K562 (cell line): ENCODE measurements around the gene GRIK2. TPM values are rescaled to one million over a fixed set of nuclear protein-coding genes. Genes with fewer than 3 reads are reported as not detected.

Experiments used
- ATAC-seq: fragments of 200-7000 bp; cut with Tn5 transposase; 3 replicates; pipeline ENCODE4 v1.9.1; 2020; ENCODE audit warnings: moderate library complexity
- BruUV-seq: library from RNA; stranded (reverse); fragments of 400-500 nt; replicated peaks from 2 replicates; lab custom pipeline; 2021; lab: Mats Ljungman, UMichigan
- CTCF ChIA-PET: fragments of 300-600 bp; formaldehyde crosslinking; extraction: SDS; loops from one replicate; lab custom pipeline; 2021; ENCODE audit warnings: low intra/inter-chr PET ratio; lab: Yijun Ruan, JAX
- POLR2A ChIA-PET: fragments of 300-600, 350-650 bp; sonication (Branson Sonifier 250); formaldehyde crosslinking; extraction: SDS; loops from one replicate; lab custom pipeline; 2021; ENCODE audit warnings: antibody characterized with exemption, inconsistent platforms; lab: Yijun Ruan, JAX
- DNase-seq, 4 experiments: peaks; one replicate each; pipeline versions ENCODE4 v3.0.0 to v3.0.0-alpha.2; 2011 to 2018; ENCODE audit warnings: low spot score in 3 of 4, mixed read lengths in 3 of 4; ENCODE audit errors: extremely low read depth in 1 of 4
- FAIRE-seq: peaks from 2 replicates; lab custom pipeline; 2011; peaks lifted over from hg19 to GRCh38; lab: Jason Lieb, UNC
- H2AFZ ChIP-seq: 2 replicates; pipeline ENCODE4 v1.6.0; 2011; ENCODE audit warnings: low read depth, low read length, control low read depth, inconsistent platforms
- H3K27ac ChIP-seq: fragments of 200-600 bp; 3 replicates; pipeline ENCODE4 v1.8.0; 2011; ENCODE audit warnings: low read depth, mild to moderate bottlenecking, control low read depth, inconsistent platforms, low read length, moderate library complexity, mixed read lengths; ENCODE audit errors: extremely low read depth
- H3K27me3 ChIP-seq, 2 experiments: fragments of 300-600 bp in 1 of 2; 2 replicates in 1 of 2; 3 replicates in 1 of 2; pipeline versions ENCODE4 v1.6.0 to v1.8.0; 2011; ENCODE audit warnings: inconsistent platforms in 2 of 2, low read length in 2 of 2, mild to moderate bottlenecking in 1 of 2, mixed read lengths in 1 of 2, moderate library complexity in 1 of 2; ENCODE audit not compliant: control insufficient read depth in 2 of 2, insufficient read depth in 2 of 2
- H3K36me3 ChIP-seq: fragments of 300-600 bp; 3 replicates; pipeline ENCODE4 v1.8.0; 2011; ENCODE audit warnings: mild to moderate bottlenecking, low read length, inconsistent platforms; ENCODE audit not compliant: control insufficient read depth, insufficient read depth
- H3K4me1 ChIP-seq, 2 experiments: fragments of 200-600 bp in 1 of 2; replicated peaks in 1 of 2; 2 replicates in 1 of 2; 3 replicates in 1 of 2; pipeline versions ENCODE4 v1.5.1 to v1.8.0; 2011; ENCODE audit warnings: inconsistent platforms in 2 of 2, low read length in 2 of 2, mild to moderate bottlenecking in 1 of 2, mixed read lengths in 1 of 2, moderate library complexity in 1 of 2; ENCODE audit not compliant: control insufficient read depth in 2 of 2, insufficient read depth in 2 of 2
- H3K4me2 ChIP-seq: 2 replicates; pipeline ENCODE4 v1.6.1; 2011; ENCODE audit warnings: low read length, control low read depth, inconsistent platforms, mixed read lengths; ENCODE audit not compliant: insufficient read depth
- H3K4me3 ChIP-seq: fragments of 200-600 bp; sonication (generic), shearing (Covaris generic); 2 replicates; pipeline ENCODE4 v1.5.1; 2016; ENCODE audit warnings: control low read depth, inconsistent platforms
- H3K79me2 ChIP-seq: fragments of 200-600 bp; 3 replicates; pipeline ENCODE4 v1.8.0; 2011; ENCODE audit warnings: low read length, inconsistent platforms; ENCODE audit not compliant: control insufficient read depth, insufficient read depth
- H3K9ac ChIP-seq, 2 experiments: 2 replicates each; pipeline versions ENCODE4 v1.6.0 to v1.6.1; 2011; ENCODE audit warnings: low read depth in 2 of 2, low read length in 2 of 2, control low read depth in 1 of 2, inconsistent platforms in 1 of 2, mild to moderate bottlenecking in 1 of 2, mixed read lengths in 1 of 2; ENCODE audit not compliant: insufficient read depth in 1 of 2
- H3K9me1 ChIP-seq: one replicate; pipeline ENCODE4 v1.6.0; 2011; ENCODE audit warnings: inconsistent platforms, mild to moderate bottlenecking, low read length, moderate library complexity; ENCODE audit not compliant: control insufficient read depth, insufficient read depth
- H3K9me3 ChIP-seq: replicated peaks from 2 replicates; pipeline ENCODE4 v1.5.1; 2011; ENCODE audit warnings: low read depth, low read length, inconsistent platforms; ENCODE audit not compliant: control insufficient read depth, insufficient read depth
- H4K20me1 ChIP-seq: replicated peaks from 2 replicates; pipeline ENCODE4 v1.6.1; 2011; ENCODE audit warnings: low read length, inconsistent platforms, mixed read lengths; ENCODE audit not compliant: control insufficient read depth, insufficient read depth
- ATF2 ChIP-seq: sonication (generic); formaldehyde crosslinking; IDR thresholded peaks from 2 replicates; pipeline ENCODE4 v1.8.1; 2022; ENCODE audit warnings: missing genetic modification reagents
- CREM ChIP-seq: IDR thresholded peaks from 2 replicates; pipeline ENCODE4 v1.6.1; 2014; ENCODE audit warnings: antibody characterized with exemption, low read depth
- E2F5 ChIP-seq: sonication (generic); formaldehyde crosslinking; IDR thresholded peaks from 2 replicates; pipeline ENCODE4 v1.8.0; 2022; ENCODE audit warnings: mild to moderate bottlenecking, missing genetic modification reagents
- ELF1 ChIP-seq: fragments of 200-800 bp; sonication (Bioruptor generic); IDR thresholded peaks from 2 replicates; pipeline ENCODE4 v1.6.1; 2016; ENCODE audit warnings: missing genetic modification characterization, missing compliant biosample characterization
- GATA2 ChIP-seq: sonication (generic); formaldehyde crosslinking; IDR thresholded peaks from 2 replicates; pipeline ENCODE4 v1.4.0; 2020; ENCODE audit warnings: mild to moderate bottlenecking, missing genetic modification reagents
- MBD2 ChIP-seq: sonication (generic); IDR thresholded peaks from 2 replicates; pipeline ENCODE4 v1.6.1; 2016; ENCODE audit warnings: low read depth, borderline replicate concordance
- MLX ChIP-seq, 2 experiments: fragments of 450-650 bp in 1 of 2; sonication (generic) in 1 of 2; formaldehyde crosslinking; conservative IDR thresholded peaks; 2 replicates each; pipeline versions ENCODE4 v1.4.0 to v1.8.1; 2020 to 2022; ENCODE audit warnings: mild to moderate bottlenecking in 1 of 2, missing genetic modification reagents in 1 of 2
- NR2F6 ChIP-seq: fragments of 450-650 bp; formaldehyde crosslinking; IDR thresholded peaks from 2 replicates; pipeline ENCODE4 v1.4.0; 2020; ENCODE audit warnings: mild to moderate bottlenecking
- RCOR1 ChIP-seq, 2 experiments: IDR thresholded peaks; 2 replicates each; pipeline ENCODE4 v1.6.1; 2012; ENCODE audit warnings: low read depth in 2 of 2, low read length in 2 of 2, borderline replicate concordance in 1 of 2, improper control_type of control experiment in 1 of 2
- XRCC5 ChIP-seq: fragments of 200-400 bp; formaldehyde crosslinking; IDR thresholded peaks from 2 replicates; pipeline ENCODE4 v1.6.1; 2017; ENCODE audit warnings: low read depth, mild to moderate bottlenecking, low read length
- ZNF639 ChIP-seq, 2 experiments: fragments of 200-800 bp in 1 of 2; sonication (Bioruptor generic) in 1 of 2; sonication (generic) in 1 of 2; formaldehyde crosslinking in 1 of 2; IDR thresholded peaks in 1 of 2; conservative IDR thresholded peaks in 1 of 2; 2 replicates each; pipeline versions ENCODE4 v1.5.0 to v1.6.1; 2016 to 2020; ENCODE audit warnings: missing compliant biosample characterization in 1 of 2, missing genetic modification characterization in 1 of 2, missing genetic modification reagents in 1 of 2
- WGBS: fragments of 100-300 bp; shearing (Covaris generic); methylation state at CpG from one replicate; pipeline ENCODE4 v1.1.6; 2016; ENCODE audit warnings: low coverage, mixed read lengths; ENCODE audit not compliant: insufficient coverage; ENCODE audit errors: missing lambda C conversion rate; 5-methylcytosine and 5-hydroxymethylcytosine counted together
- in situ Hi-C: fragments of 300-500 bp; cut with MboI; formaldehyde crosslinking; loops from 4 replicates; pipeline ENCODE4 v1.15.0; 2018; ENCODE audit warnings: inconsistent platforms, mixed read lengths
- intact Hi-C: fragments of 100-400 bp; cut with micrococcal nuclease; formaldehyde crosslinking; loops from 2 replicates; pipeline ENCODE4 v1.14.2; 2022
- polyA plus RNA-seq, 8 experiments: library from polyadenylated mRNA; depleted of rRNA in 4 of 8; stranded (reverse) in 5 of 8; unstranded in 3 of 8; fragments of >200 nt; fragmentation: Nextera tagmentation in 2 of 8; fragmentation: Illumina TruSeq in 1 of 8; extraction: Ambion mirVana in 2 of 8; extraction: Trizol in 1 of 8; gene quantifications; 2 replicates each; pipeline versions ENCODE4 v1.2.1 to v1.2.3, GENCODE V29; 2011 to 2014; ENCODE audit warnings: inconsistent platforms in 1 of 8, missing spikeins in 1 of 8
- total RNA-seq, 7 experiments: library from RNA; depleted of rRNA in 6 of 7; stranded (reverse); fragments of >200 nt in 6 of 7; fragmentation: Illumina TruSeq in 2 of 7; extraction: Trizol in 2 of 7; gene quantifications; 2 replicates each; pipeline versions ENCODE4 v1.2.1 to v1.2.3, GENCODE V29; 2011 to 2021; ENCODE audit warnings: low replicate concordance in 1 of 7

Gene GRIK2
- total and polyA plus RNA-seq, 9 of the 15 experiments (the other 6 are each of a cell fraction or from before 2014, with no cell fraction given): not detected

- DNase-seq (no peak), ATAC-seq (no peak), FAIRE-seq (no peak)
- Histone ChIP-seq H3K4me3 (no peak overlapping the region), H3K9ac (no peak overlapping the region), H3K27me3 (no peaks in the 10 kb centered on the region), H3K79me2 (no peaks in the 10 kb centered on the region), H4K20me1 (no peaks in the 10 kb centered on the region), H3K4me1 (no peaks in the 10 kb centered on the region), H3K4me2 (no peak overlapping the region), H3K9me1 (no peaks in the 10 kb centered on the region), H3K27ac (no peak overlapping the region), H2AFZ (no peak overlapping the region), H3K9me3 (no peaks in the 10 kb centered on the region), H3K36me3 (no peaks in the 10 kb centered on the region)
- ChIA-PET POLR2A (no interaction called here), CTCF (no interaction called here)
- no TSS peak for BruUV-seq
- TF ChIP-seq ELF1 (tag) (no peak), NR2F6 (CRISPR knock-in tag) (no peak), CREM (no peak), GATA2 (CRISPR knock-in tag) (no peak)
- WGBS: 0% methylated on average over 3 of the region's 3 CpGs
- in situ Hi-C loops: no loop called here
- intact Hi-C loops: no loop called here
Measured at GRCh38 chr6:102023977-102024657, 630.6 kb downstream of the GRIK2 start.

- intact Hi-C loops: no loop called here
- Histone ChIP-seq H2AFZ (no peak overlapping the region), H3K79me2 (no peaks in the 10 kb centered on the region), H3K9me3 (no peaks in the 10 kb centered on the region), H4K20me1 (no peaks in the 10 kb centered on the region), H3K9me1 (no peaks in the 10 kb centered on the region), H3K9ac (no peak overlapping the region), H3K27me3 (no peaks in the 10 kb centered on the region), H3K4me1 (no peaks in the 10 kb centered on the region), H3K36me3 (no peaks in the 10 kb centered on the region), H3K27ac (no peak overlapping the region), H3K4me3 (no peak overlapping the region), H3K4me2 (no peak overlapping the region)
- ChIA-PET POLR2A (no interaction called here), CTCF (no interaction called here)
- no peak for ATAC-seq
- no TSS peak for BruUV-seq
- FAIRE-seq: no peak
- in situ Hi-C loops: no loop called here
- no peak for DNase-seq
- no peak for TF ChIP-seq MBD2
- TF ChIP-seq XRCC5: no peak
- TF ChIP-seq E2F5 (CRISPR knock-in tag): no peak
- TF ChIP-seq ATF2 (CRISPR knock-in tag): no peak
- TF ChIP-seq RCOR1 (IDR thresholded peaks at IDR 0.05; ENCODE audit: borderline replicate concordance in 1 of 2, low read depth in 2 of 2, low read length in 2 of 2): no peak
- TF ChIP-seq ZNF639 (CRISPR knock-in tag; conservative IDR thresholded peaks at IDR 0.05 in 1 of 2, IDR thresholded peaks at IDR 0.05 in 1 of 2): no peak
- no peak for TF ChIP-seq MLX (CRISPR knock-in tag; conservative IDR thresholded peaks at IDR 0.05)
Measured at GRCh38 chr6:102026649-102027048, 633.1 kb downstream of the GRIK2 start.
